NCI-H1092 (cell line): ENCODE data around the gene RAB22A.
A peak's percentile ranks its signal among the peaks of the same experiment; 100 is the strongest.

Experiments
- DNase-seq: peaks from one replicate; lab custom pipeline; 2025; lab: John Stamatoyannopoulos, UW

Gene RAB22A

DNA sequence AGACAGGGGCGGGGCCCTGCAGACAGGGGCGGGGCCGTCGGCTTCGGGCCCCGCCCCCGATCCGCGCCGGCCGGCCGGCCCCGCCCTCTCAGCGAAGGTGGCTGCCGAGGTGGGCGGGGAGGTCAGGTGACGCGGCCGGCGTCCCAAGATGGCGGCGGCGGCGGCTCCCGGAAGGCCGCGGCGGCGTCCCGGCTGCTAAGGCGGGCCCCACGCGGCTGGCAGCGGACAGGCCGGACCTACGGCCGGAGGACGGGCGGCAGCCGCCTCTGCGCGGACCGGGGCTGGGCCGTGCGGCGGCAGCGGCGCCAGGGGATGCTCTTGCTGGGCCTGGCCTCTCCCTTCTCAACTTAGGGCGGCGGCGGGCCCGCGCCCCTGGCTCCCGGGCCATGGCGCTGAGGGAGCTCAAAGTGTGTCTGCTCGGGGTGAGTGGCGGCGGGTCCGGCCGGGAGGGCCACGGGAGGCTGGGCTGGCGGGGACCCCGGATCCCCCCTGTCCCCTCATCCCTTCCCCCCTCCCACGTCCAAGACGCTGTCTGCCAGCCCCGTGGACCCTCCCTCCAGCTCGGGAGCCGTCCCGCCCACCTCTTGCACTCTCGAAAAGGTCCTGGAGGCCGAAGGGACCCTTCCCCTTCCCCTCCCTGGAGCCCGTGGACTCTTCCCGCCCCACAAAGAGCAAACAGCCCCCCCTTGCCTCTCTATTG is at the start of gene RAB22A:
RAB22A (plus strand) TSS at position 125 of the 700 bp plus-strand sequence; CDS start at position 387, 262 bp downstream.
- peak; percentile 20 for DNase-seq

GRCh38 chr20:58260006-58260405 is 49.5 kb upstream of the RAB22A start:
- no peak for DNase-seq

DNA sequence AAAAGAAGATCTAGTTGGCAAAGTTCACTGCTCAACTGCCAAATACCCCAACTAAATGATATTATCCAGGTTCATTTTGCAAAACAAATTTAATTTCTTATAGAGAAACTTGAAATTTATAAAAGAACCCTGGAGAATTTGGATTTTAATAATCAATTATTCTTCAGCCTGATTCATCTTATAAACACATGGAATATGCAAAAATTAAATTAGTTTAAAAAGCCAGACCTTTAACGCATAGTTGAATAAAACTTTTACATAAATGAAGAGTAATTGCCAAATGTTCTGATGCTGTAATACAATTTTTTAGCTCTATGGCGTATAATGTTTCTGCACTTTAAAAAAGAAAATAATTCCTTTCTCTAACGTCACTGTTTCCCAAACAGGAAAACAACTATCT is 47.9 kb upstream of the RAB22A start:
- DNase-seq: no peak

- DNase-seq: no peak
These were observed 45.2 kb upstream of the RAB22A start for GRCh38 chr20:58264271-58264670.

GRCh38 chr20:58267389-58268215 is 41.9 kb upstream of the RAB22A start:
- no peak for DNase-seq

- no peak for DNase-seq
These were observed 41.1 kb upstream of the RAB22A start for GRCh38 chr20:58268421-58268821.

DNA sequence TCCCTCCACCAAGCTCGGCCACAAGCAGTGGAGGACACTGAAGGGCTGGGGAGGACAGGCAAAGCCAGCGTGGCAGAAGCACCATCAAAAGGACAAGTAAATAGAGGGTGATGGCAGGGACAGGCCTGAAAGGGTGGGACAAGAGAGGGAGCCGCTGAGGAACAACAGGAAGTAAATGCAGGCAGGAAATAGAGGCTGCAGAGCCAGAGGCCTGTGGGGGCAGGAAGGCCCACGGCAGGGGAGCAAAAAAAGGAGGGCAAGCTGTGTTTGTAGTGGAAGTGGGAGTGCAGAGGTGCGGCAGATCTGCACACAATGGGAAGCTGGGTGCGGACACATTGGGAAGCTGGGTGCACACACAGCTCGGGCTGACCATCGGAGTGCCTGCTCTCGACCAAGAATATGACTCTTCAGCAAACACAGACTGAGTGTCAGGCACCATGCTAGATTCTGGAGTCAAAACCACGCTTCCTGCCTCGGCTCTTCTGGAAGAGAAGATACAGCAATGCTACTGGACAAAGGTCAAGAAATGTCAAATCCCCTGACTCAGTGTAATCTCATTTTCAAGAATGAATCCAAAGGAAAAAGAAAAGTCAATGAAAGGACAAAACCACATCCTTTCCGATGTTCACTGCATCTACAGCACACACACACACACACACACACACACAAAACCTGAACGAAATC is 40.4 kb upstream of the RAB22A start:
- DNase-seq: no peak

DNA sequence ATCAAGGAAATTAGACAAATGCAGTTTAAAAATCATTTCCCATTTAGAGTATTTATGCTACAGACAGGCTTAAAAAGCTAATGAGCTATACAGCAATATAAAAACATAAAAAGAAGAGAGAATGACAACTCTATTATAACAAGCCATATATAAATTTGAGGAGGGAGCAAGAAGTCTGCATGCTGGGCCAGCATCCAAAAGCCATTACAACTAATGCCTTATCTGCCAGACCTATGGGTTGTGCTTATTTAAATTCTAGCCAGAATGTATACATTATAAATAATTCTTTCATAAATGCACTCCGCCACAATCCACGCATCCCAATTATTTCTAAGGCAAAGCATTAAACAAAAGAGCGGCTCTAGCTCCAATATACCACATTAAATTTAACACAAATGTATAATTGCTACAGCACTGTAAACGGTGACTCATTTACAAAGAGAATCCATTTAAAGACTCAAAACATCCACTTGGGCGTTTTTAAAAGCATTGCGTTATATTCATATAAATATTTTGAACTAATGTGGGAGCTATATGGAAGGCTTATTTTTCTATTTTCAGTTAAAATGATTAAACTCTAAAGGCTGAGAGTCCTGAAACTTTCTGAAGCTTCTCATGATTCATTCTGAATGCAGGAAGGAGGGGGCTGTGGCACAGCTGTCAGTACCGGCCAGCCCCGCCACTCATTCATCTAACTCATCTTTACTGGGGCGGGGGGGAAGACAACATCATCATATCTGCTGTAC is 37.7 kb upstream of the RAB22A start:
- no peak for DNase-seq

GRCh38 chr20:58274384-58274783 is 35.1 kb upstream of the RAB22A start:
- DNase-seq: no peak

- no peak for DNase-seq
These were observed 32.4 kb upstream of the RAB22A start for GRCh38 chr20:58277107-58277506.

- no peak for DNase-seq
These were observed 31.7 kb upstream of the RAB22A start for GRCh38 chr20:58277578-58278472.

GRCh38 chr20:58286729-58287128 is 22.8 kb upstream of the RAB22A start:
- DNase-seq: no peak

- no peak for DNase-seq
These were observed 21.9 kb upstream of the RAB22A start for GRCh38 chr20:58287638-58288037.

DNA sequence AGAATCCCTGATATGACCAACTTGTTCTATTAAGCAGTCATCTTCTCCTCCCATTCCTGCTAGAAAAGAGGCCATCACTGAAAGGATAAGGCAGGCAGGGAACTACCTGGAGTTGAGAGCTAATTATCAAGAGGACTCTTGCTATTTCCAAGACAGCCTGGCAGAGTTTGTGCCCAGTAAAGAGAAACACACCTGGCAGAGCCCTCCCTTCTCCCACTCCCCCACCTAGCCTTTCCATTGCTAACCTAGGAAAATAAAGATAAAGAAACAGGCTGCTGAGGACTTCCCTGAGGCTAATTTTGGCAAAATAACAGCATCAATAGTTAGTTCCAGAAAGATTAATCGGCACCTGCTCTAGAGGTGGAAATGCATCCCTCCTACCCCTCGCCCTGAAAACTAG is 20.4 kb upstream of the RAB22A start:
- no peak for DNase-seq

- no peak for DNase-seq
These were observed 16.1 kb upstream of the RAB22A start for GRCh38 chr20:58293453-58293852.

DNA sequence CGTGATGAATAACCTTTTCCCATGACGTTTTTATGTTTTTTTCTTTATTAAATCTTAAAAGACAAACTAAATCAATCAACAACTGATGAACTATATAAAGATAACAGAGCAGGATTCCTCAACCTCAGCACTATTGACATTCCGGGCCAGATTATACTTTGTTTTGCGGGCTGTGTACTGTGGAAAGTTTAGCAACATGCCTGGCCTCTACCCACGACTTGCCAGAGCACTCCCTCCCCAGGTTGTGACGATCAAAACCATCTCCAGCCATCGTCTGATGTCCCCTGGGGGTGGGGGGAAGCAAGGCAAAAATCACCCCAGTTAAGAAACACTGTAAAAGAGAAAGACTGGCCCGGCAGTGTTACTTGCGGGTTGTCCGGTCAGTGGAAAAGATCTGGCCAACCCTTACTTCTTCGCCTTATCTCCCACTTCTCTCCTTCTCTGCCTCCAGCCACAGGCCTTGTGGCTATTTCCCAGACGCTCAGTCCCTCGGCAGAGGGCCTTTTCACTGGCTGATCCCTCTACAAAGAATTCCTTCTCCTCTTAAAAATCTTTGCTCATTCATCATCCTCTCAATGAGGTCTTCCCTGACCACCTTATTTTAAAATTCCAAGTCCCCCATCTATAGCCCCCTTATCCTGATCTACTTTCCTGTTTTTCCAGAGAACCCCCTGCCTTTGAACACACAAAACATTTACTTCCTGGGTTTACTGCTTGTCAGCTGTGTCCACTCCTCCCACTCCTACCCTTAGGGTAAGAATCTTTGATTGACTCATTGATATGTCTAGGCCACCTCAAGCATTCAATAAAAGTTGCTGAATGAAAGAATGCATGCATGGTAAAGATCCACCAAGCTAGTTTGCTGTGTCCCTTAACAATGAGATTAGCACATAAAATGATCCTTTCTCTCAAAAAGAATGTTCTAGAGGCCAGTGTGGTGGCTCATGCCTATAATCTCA is 14.7 kb upstream of the RAB22A start:
- no peak for DNase-seq

GRCh38 chr20:58296051-58296837 is 13.3 kb upstream of the RAB22A start:
- DNase-seq: no peak

GRCh38 chr20:58297394-58297793 is 12.1 kb upstream of the RAB22A start:
- no peak for DNase-seq

DNA sequence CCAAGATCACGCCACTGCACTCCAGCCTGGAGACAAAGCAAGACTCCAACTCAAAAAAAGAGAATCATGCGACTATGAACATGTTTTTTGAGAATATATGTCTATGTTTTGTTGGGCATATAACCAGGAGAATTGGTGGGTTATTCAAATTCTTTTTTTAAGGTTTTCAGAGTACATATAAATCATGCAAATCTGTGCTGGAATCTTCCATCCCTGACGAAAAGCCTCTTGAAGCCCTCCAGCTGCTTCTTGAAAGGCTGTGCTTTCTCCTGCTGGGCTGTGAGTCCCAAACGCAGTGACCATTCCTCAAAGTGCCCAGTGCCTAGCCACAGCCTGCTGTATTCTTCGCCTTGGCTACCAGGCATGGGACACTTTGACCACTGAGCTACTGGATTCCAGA is 9.2 kb upstream of the RAB22A start:
- no peak for DNase-seq
